Activated CD8-positive, alpha-beta memory T cell treated with anti-CD3 and anti-CD28 coated beads, Interleukin-2, amount 50 U/mL, for 1 hour (primary cell): ENCODE results near the gene TNPO3.
"Not testable (repeated sequence)": the region's sequence is repeated elsewhere in the genome, so short reads cannot be mapped to it uniquely, and the experiment has no call there.

Experiments used
- DNase-seq: peaks from one replicate; pipeline ENCODE4 v3.0.0-alpha.2; 2020; ENCODE audit errors: extremely low read depth

The TNPO3 gene

GRCh38 chr7:129069021-129069420, 14.1 kb upstream of the TNPO3 start:
- no peak for DNase-seq

- no peak for DNase-seq
Measured at GRCh38 chr7:129067943-129068548, 13.1 kb upstream of the TNPO3 start.

DNA sequence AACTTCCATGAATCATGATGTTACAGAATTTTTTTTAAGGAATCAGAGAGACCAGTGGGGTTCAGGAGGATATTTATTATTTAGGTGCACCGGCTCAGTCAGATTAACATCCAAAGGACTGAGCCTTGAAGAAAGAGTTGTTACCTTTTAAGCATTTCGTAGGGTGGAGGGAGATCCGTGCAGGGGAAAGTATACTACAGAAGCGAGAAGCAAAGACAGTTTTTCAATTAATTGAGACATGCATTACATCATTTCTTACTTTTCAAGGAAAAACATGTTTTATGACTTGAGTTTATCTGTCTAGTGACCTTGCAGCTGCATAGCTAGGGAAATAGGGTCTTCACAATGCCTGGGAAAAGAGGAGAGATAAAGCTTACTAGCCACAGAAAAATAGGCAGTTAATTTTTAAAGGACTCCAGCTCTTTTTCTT, 12.2 kb upstream of the TNPO3 start:
- DNase-seq, result not testable (repeated sequence)

DNA sequence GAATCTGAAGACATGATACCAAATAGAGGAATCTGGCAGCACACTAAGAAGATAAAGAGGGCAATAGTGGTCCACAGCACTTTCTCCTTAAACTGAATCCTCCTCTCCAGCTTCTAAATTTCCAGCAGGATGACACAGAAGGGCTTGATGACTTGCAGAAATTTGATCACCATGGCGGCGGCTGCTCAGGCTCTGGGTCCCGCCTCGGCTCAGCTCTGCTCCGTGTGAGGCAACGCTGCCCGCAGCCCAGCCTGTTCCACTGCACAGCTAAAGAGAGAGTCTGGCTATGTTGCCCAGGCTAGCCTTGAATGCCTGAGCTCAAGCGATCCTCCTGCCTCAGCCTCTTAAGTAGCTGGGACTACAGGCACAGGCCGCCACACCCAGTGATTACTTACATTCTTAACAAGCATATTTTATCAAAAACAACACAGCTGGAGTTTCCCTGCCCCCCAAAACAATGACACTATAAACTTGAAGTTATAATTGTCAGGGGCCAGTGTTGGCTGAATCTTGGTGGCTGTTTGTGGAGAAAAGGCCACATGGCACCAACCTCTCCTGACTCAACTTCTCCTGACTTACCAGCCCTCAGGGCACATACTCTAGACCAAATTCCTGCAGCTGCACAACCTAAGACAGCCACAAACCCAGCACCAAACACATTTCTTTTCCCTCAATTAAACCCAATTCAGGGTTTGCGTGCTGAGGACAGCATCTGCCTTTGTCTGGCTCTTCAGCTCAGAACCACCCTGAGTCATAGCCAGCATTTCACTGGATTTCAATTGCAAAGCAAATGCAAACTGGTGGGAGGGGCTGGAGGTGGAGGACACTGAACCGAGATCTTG, 11.6 kb upstream of the TNPO3 start:
- no peak for DNase-seq

DNA sequence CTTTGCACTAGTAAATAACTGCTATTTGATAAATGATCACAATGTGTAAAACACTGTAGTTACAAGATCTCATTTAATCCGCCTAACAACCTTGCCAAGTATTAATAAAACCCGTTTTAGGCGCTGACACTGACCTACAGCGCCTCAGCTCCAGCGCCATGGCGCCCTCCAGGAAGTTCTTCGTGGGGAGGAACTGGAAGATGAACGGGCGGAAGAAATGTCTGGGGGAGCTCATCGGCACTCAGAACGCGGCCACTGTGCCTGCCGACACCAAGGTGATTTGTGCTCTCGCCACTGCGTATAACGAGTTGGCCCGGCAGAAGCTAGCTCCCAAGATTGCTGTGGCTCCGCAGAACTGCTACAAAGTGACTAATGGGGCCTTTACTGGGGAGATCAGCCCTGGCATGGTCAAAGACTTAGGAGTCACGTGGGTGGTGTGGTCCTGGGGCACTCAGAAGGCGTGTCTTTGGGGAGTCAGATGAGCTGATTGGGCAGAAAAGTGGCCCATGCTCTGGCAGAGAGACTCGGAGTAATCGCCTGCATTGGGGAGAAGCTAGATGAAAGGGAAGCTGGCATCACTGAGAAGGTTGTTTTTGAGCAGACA, 1.1 kb upstream of the TNPO3 start:
- no peak for DNase-seq

DNA sequence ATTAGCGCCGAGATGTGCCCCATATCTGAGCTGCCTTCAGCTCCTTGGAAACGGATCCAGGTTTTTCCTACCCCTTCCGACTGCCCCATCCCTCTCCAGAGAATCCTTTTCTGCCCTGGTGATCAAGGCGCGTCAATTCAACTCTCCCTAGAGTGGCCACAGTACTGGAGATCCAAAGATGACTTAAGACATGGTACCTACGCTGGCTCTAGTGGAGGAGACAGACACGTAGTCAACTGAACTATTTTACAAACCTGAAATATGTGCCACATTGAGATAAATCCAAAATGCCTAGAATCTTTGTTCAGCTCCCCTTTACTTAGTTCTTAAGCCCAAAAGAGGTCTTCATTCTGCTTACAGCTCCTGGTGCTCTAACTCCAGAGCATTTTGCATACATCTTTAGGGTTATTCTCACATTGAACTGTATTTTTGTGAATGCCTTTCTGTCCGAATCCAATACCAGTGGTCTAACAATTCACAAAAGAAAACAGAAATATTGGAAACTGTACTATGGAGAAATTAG, 444 bp upstream of the TNPO3 start:
- DNase-seq, result no peak

- DNase-seq, result no peak
Measured at GRCh38 chr7:129053938-129054437, 923 bp downstream of the TNPO3 start.

DNA sequence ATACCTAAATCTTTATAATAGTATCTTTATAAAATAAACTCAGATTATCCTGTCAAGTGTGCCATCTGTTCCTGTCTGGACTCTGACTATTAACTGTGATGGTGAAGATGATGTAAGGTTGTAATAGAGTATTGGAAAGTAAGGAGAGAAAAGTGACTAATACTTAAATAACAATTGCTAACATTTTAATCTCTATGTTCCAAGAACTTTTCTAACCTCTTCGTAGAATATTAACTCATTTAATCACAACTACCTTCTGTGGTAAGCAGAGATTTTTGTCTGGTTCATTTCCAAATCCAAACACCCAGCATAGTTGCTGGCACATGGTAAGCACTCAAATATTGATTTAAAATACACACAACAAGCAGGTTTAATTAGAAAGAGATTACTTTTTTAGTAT, 2.5 kb downstream of the TNPO3 start:
- no peak for DNase-seq

DNA sequence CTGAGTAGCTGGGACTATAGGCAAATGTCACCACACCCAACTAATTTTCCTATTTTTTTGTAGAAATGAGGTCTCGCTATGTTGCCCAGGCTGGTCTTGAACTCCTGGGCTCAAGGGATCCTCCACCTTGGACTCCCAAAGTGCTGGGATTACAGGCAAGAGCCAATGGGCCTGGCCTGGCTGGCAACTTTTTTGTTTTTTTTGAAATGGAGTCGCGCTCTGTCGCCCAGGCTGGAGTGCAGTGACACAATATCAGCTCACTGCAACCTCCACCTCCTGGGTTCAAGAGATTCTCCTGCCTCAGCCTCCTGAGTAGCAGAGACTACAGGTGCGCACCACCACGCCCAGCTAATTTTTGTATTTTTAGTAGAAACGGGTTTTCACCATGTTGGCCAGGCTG, 3.5 kb downstream of the TNPO3 start:
- not testable (repeated sequence) for DNase-seq

DNA sequence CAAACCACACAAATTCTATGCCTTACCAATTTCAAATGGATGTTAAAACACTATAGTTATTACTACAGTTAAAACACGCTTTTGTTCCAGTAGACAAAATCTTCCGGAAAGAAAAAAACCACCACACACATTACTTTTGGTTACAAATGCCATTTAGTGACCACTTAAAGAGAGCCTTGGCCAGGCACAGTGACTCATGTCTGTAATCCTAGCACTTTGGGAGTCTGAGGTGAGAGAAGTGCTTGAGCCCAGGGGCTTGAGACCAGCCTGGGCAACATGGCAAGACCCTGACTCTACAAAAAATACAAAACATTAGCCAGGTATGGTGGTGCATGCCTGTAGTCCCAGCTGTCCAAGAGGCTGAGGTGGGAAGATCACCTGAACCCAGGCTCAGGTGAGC, 7.2 kb downstream of the TNPO3 start:
- no peak for DNase-seq

- DNase-seq, result no peak
Measured at GRCh38 chr7:129045682-129046081, 9.2 kb downstream of the TNPO3 start.

GRCh38 chr7:129043012-129043411, 11.9 kb downstream of the TNPO3 start:
- DNase-seq, result no peak

DNA sequence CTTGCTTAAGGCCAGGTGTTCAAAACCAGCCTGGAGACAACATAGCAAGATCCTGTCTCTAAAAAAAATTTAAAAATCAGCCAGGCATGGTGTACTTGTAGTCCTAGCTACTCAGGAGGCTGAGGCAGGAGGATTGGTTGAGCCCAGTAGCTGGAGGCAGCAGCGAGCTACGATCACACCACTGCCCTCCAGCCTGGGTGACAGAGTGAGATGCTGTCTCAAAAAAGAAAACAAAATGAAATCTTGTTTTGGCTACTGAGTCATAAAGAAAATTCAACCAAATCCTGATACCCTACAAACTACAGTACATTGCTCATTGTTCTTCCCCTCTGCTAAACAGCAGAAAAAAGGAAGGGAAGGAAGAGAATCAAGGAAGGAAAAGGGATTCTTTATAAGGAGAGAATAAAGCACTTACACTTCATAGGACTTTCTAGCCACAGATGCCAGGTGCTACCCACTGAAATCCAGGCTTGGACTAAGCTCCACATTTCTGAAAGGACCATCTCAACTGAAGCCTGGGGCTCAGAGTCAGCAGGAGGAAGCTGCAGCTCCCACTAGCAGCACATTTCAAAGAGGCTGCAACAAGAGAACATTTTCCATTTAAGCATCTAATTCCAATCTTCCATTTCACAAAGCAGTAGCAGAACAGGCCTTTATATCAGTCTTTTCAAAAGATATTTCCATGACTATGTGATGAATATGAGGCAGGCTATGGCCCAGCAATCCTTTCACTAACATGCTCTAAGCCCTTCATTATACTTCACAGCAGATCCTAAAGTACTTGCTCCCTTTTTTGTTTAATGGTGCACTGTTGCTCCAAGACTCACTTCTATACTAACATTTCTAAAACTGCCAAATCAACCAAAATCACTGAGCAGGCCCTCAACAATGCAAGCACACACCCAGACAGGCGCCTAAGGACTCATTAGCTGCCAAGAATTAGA, 13.5 kb downstream of the TNPO3 start:
- DNase-seq, result no peak

- DNase-seq, result not testable (repeated sequence)
Measured at GRCh38 chr7:129038468-129038867, 16.4 kb downstream of the TNPO3 start.

DNA sequence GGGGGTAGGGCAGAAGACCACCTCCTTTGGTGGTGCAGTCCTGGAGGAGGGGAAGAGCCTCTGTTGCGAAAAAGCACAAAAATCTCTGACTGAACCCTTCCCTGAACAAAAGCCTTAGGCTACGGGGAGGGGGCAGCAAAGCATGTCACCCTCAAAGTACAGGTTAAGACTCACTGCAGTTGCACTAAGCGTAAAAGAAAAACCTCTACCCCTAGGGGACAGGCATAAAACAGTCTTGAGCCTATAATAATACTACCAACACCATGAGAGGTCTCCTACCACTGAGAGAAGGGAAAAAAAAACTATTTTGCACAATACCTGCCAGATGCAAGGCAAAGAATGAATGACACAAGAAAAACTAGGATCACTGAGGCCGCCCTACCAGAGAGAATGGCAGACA, 17.3 kb downstream of the TNPO3 start:
- no peak for DNase-seq

DNA sequence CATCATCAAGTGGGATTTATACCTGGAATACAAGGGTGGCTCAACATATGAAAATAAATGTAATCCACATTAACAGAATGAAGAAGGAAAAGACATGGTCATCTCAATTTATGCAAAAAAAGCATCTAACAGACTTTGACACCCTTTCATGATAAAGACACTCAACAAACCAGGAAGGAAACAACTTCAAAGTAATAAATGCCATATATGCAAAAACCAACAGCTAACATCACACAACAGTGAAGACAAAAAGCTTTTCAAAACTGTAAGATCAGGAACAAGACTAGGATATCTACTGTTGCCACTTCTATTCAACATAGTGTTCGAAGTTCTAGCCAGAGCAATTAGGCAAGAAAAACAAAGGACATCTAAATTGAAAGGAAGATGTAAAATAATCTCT, 22.9 kb downstream of the TNPO3 start:
- no peak for DNase-seq

DNA sequence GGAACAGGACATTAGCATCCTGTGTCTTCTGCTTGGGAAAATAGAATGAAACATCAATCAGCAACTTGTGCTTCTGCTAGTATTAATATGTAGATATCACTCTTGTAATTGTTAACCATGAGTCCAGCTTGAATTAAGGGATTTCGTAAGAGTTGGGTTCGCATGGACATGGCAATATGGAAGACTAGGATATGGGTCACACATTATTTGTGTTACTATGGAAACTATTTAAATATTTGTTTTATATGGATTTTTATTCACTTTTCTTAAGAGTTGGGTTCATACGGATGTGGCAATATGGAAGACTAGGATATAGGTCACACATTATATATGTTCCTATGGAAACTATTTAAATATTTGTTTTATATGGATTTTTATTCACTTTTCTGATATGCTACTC, 24.5 kb downstream of the TNPO3 start:
- DNase-seq, result no peak

GRCh38 chr7:129024125-129024524, 30.8 kb downstream of the TNPO3 start:
- DNase-seq, result no peak

GRCh38 chr7:129021656-129022055, 33.3 kb downstream of the TNPO3 start:
- no peak for DNase-seq

DNA sequence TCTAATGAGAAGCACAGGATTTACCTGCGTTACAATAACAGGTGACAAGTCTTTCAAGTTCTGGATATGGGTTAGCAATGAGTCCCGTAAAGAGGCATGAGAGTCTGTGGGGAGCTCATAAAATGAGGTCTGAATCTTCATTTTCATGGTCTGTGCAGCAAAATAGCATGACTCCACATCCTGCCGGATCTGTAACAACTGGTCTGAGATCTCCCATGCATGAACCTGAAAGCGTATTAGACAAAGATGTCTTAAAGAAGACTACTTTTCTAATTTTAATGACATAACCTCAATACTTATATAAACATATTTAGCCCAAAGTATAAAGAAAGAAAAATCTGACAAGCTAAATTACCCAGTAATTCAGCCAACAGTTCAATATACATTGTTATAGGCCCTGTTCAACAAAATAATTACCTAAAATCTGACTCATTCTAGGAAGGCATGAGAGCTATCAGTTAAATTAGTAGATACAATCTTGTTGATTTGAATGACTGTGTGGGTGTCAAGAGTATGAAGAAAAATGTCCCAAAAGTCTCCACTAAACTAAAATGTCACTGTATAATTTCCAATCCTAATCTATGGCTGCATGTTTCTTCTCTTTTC, 36.9 kb downstream of the TNPO3 start:
- no peak for DNase-seq

DNA sequence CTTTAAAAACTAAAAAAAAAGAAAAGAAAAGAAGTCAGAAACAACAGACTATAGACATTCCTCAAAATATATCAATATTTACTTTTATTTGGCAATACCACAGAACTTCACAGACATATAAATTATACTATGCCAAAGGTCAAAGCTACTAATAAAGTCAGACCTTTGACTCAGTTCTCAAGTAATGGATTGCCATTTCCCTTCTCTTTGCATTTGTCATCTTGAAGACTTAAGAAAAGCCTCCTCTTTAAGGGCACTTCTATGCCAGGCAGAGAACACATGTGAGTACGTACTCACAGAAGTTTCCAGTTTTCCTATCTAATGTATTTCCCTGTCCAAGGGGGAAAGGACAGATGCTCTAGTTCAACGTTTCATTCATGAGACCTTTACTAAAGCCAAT, 37.6 kb downstream of the TNPO3 start:
- no peak for DNase-seq
